SU-DHL-6 (cell line): ENCODE results near the gene TMIGD2.

Experiments
- H2AFZ ChIP-seq: fragments of 200-600 bp; sonication (generic); 2 replicates; pipeline ENCODE4 v1.6.1; 2014; ENCODE audit warnings: low read depth, mild to moderate bottlenecking, moderate library complexity, mixed read lengths, antibody characterized with exemption, low read length; ENCODE audit not compliant: severe bottlenecking
- H3F3A ChIP-seq: fragments of 200-600 bp; shearing (Covaris generic); 2 replicates; pipeline ENCODE4 v1.6.0; 2016; ENCODE audit warnings: antibody characterized with exemption, mild to moderate bottlenecking; ENCODE audit not compliant: insufficient read depth
- H3K27ac ChIP-seq: fragments of 200-600 bp; sonication (generic); 2 replicates; pipeline ENCODE4 v1.5.1; 2016; ENCODE audit warnings: low read depth, mild to moderate bottlenecking, low read length, moderate library complexity, mixed read lengths
- H3K27me3 ChIP-seq: fragments of 200-600 bp; sonication (generic), shearing (Covaris generic); 2 replicates; pipeline ENCODE4 v1.6.0; 2014; ENCODE audit warnings: mild to moderate bottlenecking, low read length
- H3K36me3 ChIP-seq: fragments of 200-600 bp; sonication (generic); 2 replicates; pipeline ENCODE4 v1.6.1; 2014; ENCODE audit warnings: mild to moderate bottlenecking, low read length, mixed read lengths
- H3K4me2 ChIP-seq: fragments of 300-600, 200-600 bp; shearing (Covaris generic), sonication (generic); 2 replicates; pipeline ENCODE4 v1.6.0; 2014; ENCODE audit warnings: low read length, low read depth, mild to moderate bottlenecking; ENCODE audit not compliant: poor library complexity, severe bottlenecking
- H3K4me3 ChIP-seq: fragments of 200-600 bp; sonication (generic); 2 replicates; pipeline ENCODE4 v1.5.1; 2014; ENCODE audit warnings: antibody characterized with exemption, low read length, mild to moderate bottlenecking, mixed read lengths; ENCODE audit not compliant: insufficient read depth, poor library complexity, severe bottlenecking
- H3K79me2 ChIP-seq: fragments of 200-600 bp; sonication (generic); 2 replicates; pipeline ENCODE4 v1.6.1; 2014; ENCODE audit warnings: mild to moderate bottlenecking, low read length, moderate library complexity; ENCODE audit not compliant: insufficient read depth
- H3K9ac ChIP-seq: fragments of 200-600 bp; sonication (generic); 2 replicates; pipeline ENCODE4 v1.7.0; 2014; ENCODE audit warnings: mild to moderate bottlenecking, low read length
- H3K9me2 ChIP-seq: fragments of 200-600 bp; sonication (generic); replicated peaks from 2 replicates; pipeline ENCODE4 v1.6.1; 2014; ENCODE audit warnings: low read length; ENCODE audit not compliant: insufficient read depth
- H3K9me3 ChIP-seq: fragments of 200-600 bp; sonication (generic); 2 replicates; pipeline ENCODE4 v1.6.1; 2014; ENCODE audit warnings: low read length, mixed read lengths; ENCODE audit not compliant: insufficient read depth
- H4K20me1 ChIP-seq: fragments of 200-600 bp; sonication (generic); 2 replicates; pipeline ENCODE4 v1.6.1; 2014; ENCODE audit warnings: low read depth, mild to moderate bottlenecking, antibody characterized with exemption, low read length, moderate library complexity, mixed read lengths
- EZH2phosphoT487 ChIP-seq: fragments of 200-600 bp; sonication (generic), shearing (Covaris generic); conservative IDR thresholded peaks from 2 replicates; pipeline ENCODE4 v1.6.1; 2018; ENCODE audit warnings: mild to moderate bottlenecking, antibody characterized with exemption, low read length, moderate library complexity, mixed read lengths
- TF ChIP-seq, protein P1 (sequence below): fragments of 200-600 bp; sonication (generic); IDR thresholded peaks from one replicate; pipeline ENCODE4 v1.5.1; 2017; ENCODE audit warnings: antibody characterized with exemption, mild to moderate bottlenecking, low read length, moderate library complexity; ENCODE audit not compliant: insufficient read depth, poor library complexity, severe bottlenecking

TMIGD2 gene

DNA sequence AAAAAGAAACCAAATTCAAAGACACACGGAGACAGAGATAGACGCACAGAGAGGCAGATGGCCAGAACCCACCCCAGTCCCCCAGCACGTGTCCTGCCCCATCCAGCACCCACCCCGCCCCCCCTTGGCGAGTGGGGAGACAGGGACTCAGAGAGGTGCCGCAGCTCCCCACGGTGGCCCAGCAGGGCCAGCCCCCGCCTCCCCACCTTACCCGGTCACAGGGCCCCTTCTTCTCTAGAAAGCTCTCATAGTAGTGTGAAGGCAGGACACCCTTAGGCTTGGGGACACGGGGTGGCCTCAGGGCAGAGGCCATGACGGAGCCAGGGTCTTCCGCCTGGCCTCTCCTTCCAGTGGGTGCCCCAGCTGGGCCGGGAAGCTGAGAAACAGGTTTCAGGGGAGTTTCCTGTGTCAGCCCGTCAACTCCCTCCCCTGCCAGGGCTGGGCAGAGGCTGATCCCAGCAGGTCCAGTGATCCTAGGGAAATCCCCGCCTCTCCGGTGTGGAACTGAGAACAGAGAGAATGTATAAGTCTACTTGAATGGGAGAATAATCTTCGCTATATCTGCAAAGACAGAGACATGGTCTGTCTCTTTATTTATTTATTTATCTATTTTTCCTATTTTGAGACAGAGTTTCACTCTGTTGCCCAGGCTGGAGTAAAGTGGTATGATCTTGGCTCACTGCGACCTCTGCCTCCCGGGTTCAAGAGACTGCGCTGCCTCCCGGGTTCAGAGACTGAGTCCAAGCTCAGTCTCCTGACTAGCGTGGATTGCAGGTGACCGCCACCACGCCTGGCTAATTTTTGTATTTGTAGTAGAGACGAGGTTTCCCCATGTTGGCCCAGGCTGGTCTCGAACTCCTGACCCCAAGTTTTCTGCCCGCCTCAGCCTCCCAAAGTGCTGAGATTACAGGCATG, 36.5 kb upstream of the TMIGD2 start, which contains the start of gene STAP2:
TSS of gene STAP2 (minus strand) at position 387 of the 915 bp plus-strand sequence. CDS start at position 313, 74 bp downstream.
- H3K79me2 ChIP-seq, result no peaks in the 10 kb centered on the region
- no peaks in the 10 kb centered on the region for H4K20me1 ChIP-seq
- TF ChIP-seq EZH2phosphoT487, result no peak
- TF ChIP-seq, protein P1, sequence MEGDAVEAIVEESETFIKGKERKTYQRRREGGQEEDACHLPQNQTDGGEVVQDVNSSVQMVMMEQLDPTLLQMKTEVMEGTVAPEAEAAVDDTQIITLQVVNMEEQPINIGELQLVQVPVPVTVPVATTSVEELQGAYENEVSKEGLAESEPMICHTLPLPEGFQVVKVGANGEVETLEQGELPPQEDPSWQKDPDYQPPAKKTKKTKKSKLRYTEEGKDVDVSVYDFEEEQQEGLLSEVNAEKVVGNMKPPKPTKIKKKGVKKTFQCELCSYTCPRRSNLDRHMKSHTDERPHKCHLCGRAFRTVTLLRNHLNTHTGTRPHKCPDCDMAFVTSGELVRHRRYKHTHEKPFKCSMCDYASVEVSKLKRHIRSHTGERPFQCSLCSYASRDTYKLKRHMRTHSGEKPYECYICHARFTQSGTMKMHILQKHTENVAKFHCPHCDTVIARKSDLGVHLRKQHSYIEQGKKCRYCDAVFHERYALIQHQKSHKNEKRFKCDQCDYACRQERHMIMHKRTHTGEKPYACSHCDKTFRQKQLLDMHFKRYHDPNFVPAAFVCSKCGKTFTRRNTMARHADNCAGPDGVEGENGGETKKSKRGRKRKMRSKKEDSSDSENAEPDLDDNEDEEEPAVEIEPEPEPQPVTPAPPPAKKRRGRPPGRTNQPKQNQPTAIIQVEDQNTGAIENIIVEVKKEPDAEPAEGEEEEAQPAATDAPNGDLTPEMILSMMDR, result no peak
- H3K27me3 ChIP-seq, result no peaks in the 10 kb centered on the region
- H3F3A ChIP-seq, result 0 out of 2 replicates have a peak, but pooled peaks cover 2% of the 10 kb centered on the region
- H2AFZ ChIP-seq, result peak within 1 kb of the TSS; percentile 70
- no peak within 1 kb of the TSS for H3K27ac ChIP-seq
- no peaks in the 10 kb centered on the region for H3K9me2 ChIP-seq
- no peaks in the 10 kb centered on the region for H3K9me3 ChIP-seq
- peak within 1 kb of the TSS; percentile 17; the same call in 1 of the 2 replicates for H3K9ac ChIP-seq
- no peak within 1 kb of the TSS for H3K4me3 ChIP-seq
- H3K36me3 ChIP-seq, result no peaks in the 10 kb centered on the region
- peak within 1 kb of the TSS; percentile 28 for H3K4me2 ChIP-seq

DNA sequence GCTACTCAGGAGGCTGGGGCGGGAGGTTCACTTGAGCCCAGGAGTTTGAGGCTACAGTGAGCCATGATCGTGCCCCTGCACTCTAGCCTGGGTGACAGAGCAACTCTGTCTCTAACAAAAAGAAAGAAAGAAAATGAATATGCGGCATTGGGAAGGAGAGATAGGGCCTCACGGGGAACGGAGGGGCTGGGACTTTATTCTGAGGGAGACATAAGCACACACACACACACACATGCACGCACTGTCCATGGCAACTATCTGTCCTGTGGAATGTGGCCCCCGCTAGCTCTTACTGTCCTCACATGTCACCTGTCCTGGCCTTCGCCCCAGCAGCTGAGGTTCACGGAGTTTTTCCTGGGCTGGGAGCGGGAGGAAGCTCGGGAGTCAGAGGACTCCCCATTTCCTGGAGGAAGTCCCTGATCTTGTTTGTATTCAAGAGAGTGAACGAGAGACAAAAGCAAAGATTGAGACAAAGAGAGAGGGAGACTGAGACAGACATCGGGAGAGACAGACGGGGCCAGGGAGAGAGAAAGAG, 35.8 kb upstream of the TMIGD2 start:
- no peaks in the 10 kb centered on the region for H3K9me3 ChIP-seq
- no peaks in the 10 kb centered on the region for H3K9me2 ChIP-seq
- 0 out of 2 replicates have a peak, but pooled peaks cover 2% of the 10 kb centered on the region for H3F3A ChIP-seq
- no peaks in the 10 kb centered on the region for H3K27me3 ChIP-seq
- peak overlapping the region; percentile 17; the same call in 1 of the 2 replicates for H3K9ac ChIP-seq
- peak overlapping the region; percentile 70 for H2AFZ ChIP-seq
- H4K20me1 ChIP-seq, result no peaks in the 10 kb centered on the region
- no peaks in the 10 kb centered on the region for H3K79me2 ChIP-seq
- H3K27ac ChIP-seq, result no peak overlapping the region
- H3K4me2 ChIP-seq, result peak overlapping the region; percentile 28
- H3K36me3 ChIP-seq, result no peaks in the 10 kb centered on the region
- no peak for TF ChIP-seq EZH2phosphoT487
- TF ChIP-seq, protein P1, result no peak
- no peak overlapping the region for H3K4me3 ChIP-seq

DNA sequence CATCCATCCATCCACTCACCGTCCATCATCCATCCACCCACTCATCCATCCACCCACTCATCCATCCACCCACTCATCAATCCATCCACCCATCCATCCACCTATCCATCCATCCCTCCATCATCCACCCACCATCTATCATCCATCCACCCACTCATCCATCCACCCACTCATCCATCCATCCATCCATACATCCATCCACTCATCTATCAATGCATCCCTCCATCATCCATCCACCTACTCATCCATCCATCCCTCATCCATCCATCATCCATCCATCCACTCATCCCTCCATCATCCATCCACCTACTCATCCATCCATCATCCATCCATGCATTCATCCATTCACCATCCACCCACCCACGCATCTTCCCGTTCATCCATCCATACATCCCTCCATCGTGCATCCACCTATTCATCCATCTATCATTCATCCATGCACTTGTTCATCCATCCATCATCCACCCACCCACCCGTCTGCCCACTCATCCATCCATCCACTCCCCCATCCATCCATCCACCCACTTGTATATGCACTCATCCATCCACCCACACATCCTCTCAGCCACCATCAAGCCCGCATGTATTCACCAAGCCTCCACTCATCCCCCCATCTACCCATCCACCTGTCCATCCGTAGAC, 32.9 kb upstream of the TMIGD2 start:
- Histone ChIP-seq H2AFZ (no peak overlapping the region), H3K4me3 (no peak overlapping the region), H3K36me3 (no peaks in the 10 kb centered on the region), H3K9me2 (no peaks in the 10 kb centered on the region), H3F3A (no peaks in the 10 kb centered on the region), H4K20me1 (no peaks in the 10 kb centered on the region), H3K4me2 (no peak overlapping the region), H3K27me3 (no peaks in the 10 kb centered on the region), H3K27ac (no peak overlapping the region), H3K79me2 (no peaks in the 10 kb centered on the region), H3K9me3 (no peaks in the 10 kb centered on the region), H3K9ac (no peak overlapping the region)
- no peak for TF ChIP-seq EZH2phosphoT487
- TF ChIP-seq, protein P1, result no peak
